DND-41 (cell line): ENCODE measurements around the gene RBM42.

ENCODE experiments used
- ATAC-seq: fragments of 200-7000 bp; cut with Tn5 transposase; 3 replicates; pipeline ENCODE4 v1.9.1; 2021; ENCODE audit warnings: low read depth; ENCODE audit not compliant: insufficient read depth
- DNase-seq: peaks from one replicate; pipeline ENCODE4 v3.0.0-alpha.2; 2020
- H2AFZ ChIP-seq: 2 replicates; pipeline ENCODE4 v1.6.0; 2012; ENCODE audit warnings: low read depth, low read length
- H3K27ac ChIP-seq: 2 replicates; pipeline ENCODE4 v1.5.1; 2012; ENCODE audit warnings: low read length, inconsistent platforms
- H3K27me3 ChIP-seq: fragments of 200-600 bp; sonication (generic); 2 replicates; pipeline ENCODE4 v1.6.0; 2012; ENCODE audit warnings: low read length, mild to moderate bottlenecking, inconsistent platforms; ENCODE audit not compliant: insufficient read depth, poor library complexity
- H3K36me3 ChIP-seq: 2 replicates; pipeline ENCODE4 v1.5.1; 2012; ENCODE audit warnings: low read length, inconsistent platforms; ENCODE audit not compliant: insufficient read depth
- H3K4me1 ChIP-seq: 2 replicates; pipeline ENCODE4 v1.5.1; 2012; ENCODE audit warnings: mild to moderate bottlenecking, low read length; ENCODE audit not compliant: insufficient read depth
- H3K4me2 ChIP-seq: 2 replicates; pipeline ENCODE4 v1.6.0; 2012; ENCODE audit warnings: mild to moderate bottlenecking, moderate library complexity, low read length, inconsistent platforms; ENCODE audit not compliant: insufficient read depth
- H3K4me3 ChIP-seq, 2 experiments: fragments of 200-600 bp in 1 of 2; shearing (Covaris generic) in 1 of 2; 2 replicates each; pipeline ENCODE4 v1.5.1; 2012 to 2016; ENCODE audit warnings: inconsistent platforms in 2 of 2, low read length in 2 of 2, mild to moderate bottlenecking in 2 of 2, low read depth in 1 of 2, moderate library complexity in 1 of 2
- H3K79me2 ChIP-seq: 2 replicates; pipeline ENCODE4 v1.6.0; 2012; ENCODE audit warnings: low read length, inconsistent platforms; ENCODE audit not compliant: insufficient read depth
- H3K9ac ChIP-seq: 2 replicates; pipeline ENCODE4 v1.6.0; 2012; ENCODE audit warnings: low read depth, mild to moderate bottlenecking, inconsistent platforms, low read length, moderate library complexity
- H3K9me3 ChIP-seq: 2 replicates; pipeline ENCODE4 v1.5.1; 2012; ENCODE audit warnings: low read length, moderate library complexity, mild to moderate bottlenecking, inconsistent platforms; ENCODE audit not compliant: insufficient read depth, severe bottlenecking
- H4K20me1 ChIP-seq: 2 replicates; pipeline ENCODE4 v1.6.0; 2012; ENCODE audit warnings: low read length; ENCODE audit not compliant: insufficient read depth
- EZH2 ChIP-seq: IDR thresholded peaks from 3 replicates; pipeline ENCODE4 v1.6.1; 2012; ENCODE audit warnings: borderline replicate concordance, low read depth, mild to moderate bottlenecking, moderate library complexity, low read length, inconsistent platforms; ENCODE audit not compliant: severe bottlenecking
- TF ChIP-seq, protein P1 (sequence below): IDR thresholded peaks from 2 replicates; pipeline ENCODE4 v1.5.1; 2012; ENCODE audit warnings: borderline replicate concordance, low read length, moderate library complexity, mild to moderate bottlenecking; ENCODE audit not compliant: poor library complexity, severe bottlenecking; ENCODE audit errors: extremely low read depth

The RBM42 gene

DNA sequence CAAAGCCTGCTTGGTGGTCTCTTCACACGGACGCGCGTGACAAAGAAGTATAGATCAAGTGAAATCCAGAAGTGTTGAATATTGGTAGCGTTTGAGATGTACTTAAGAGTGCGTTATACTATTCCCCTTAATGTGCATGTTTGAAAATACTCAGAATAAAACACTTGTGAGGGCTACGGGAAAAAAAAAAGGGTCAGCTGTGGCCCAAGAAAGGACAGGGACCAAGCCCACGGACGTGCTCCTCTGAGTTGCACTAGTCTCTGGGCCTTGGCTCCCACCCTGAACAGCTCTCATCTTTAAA, 622 bp upstream of the RBM42 start:
- Histone ChIP-seq H3K36me3 (peaks cover 31% of the 10 kb centered on the region), H4K20me1 (no peaks in the 10 kb centered on the region), H3K9me3 (no peaks in the 10 kb centered on the region), H3K9ac (peak overlapping the region; percentile 71), H3K27ac (peak overlapping the region; percentile 81), H3K79me2 (peaks cover 13% of the 10 kb centered on the region), H3K4me1 (peaks cover 27% of the 10 kb centered on the region), H2AFZ (peak overlapping the region; percentile 72), H3K4me3 (peak overlapping the region; percentile 51 to 81), H3K4me2 (peak overlapping the region; percentile 73), H3K27me3 (no peaks in the 10 kb centered on the region)
- DNase-seq: no peak
- TF ChIP-seq EZH2: no peak
- TF ChIP-seq, protein P1, sequence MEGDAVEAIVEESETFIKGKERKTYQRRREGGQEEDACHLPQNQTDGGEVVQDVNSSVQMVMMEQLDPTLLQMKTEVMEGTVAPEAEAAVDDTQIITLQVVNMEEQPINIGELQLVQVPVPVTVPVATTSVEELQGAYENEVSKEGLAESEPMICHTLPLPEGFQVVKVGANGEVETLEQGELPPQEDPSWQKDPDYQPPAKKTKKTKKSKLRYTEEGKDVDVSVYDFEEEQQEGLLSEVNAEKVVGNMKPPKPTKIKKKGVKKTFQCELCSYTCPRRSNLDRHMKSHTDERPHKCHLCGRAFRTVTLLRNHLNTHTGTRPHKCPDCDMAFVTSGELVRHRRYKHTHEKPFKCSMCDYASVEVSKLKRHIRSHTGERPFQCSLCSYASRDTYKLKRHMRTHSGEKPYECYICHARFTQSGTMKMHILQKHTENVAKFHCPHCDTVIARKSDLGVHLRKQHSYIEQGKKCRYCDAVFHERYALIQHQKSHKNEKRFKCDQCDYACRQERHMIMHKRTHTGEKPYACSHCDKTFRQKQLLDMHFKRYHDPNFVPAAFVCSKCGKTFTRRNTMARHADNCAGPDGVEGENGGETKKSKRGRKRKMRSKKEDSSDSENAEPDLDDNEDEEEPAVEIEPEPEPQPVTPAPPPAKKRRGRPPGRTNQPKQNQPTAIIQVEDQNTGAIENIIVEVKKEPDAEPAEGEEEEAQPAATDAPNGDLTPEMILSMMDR: no peak
- ATAC-seq: no peak; the same call in 2 of the 3 replicates

DNA sequence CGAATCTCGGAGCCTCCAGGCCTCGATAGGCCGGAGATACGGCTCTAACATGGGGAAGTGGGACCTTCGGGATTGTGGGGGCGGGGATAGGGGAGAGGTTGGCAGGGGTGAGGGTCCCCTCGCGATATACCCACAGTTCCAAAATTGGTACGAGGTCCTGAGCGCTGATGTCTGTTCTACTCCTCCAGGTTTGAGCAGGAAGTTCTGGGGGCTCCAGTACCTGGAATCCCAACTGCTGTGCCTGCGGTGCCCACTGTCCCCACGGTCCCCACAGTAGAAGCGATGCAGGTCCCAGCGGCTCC, 447 bp downstream of the RBM42 start:
- peak overlapping the region; percentile 77 for H3K9ac ChIP-seq
- no peaks in the 10 kb centered on the region; the same call in 1 of the 2 replicates for H4K20me1 ChIP-seq
- H3K9me3 ChIP-seq: no peaks in the 10 kb centered on the region
- TF ChIP-seq EZH2: no peak
- peaks cover 27% of the 10 kb centered on the region for H3K4me1 ChIP-seq
- ATAC-seq: no peak
- H3K36me3 ChIP-seq: peaks cover 41% of the 10 kb centered on the region
- no peaks in the 10 kb centered on the region for H3K27me3 ChIP-seq
- peak overlapping the region; percentile 70 for H3K27ac ChIP-seq
- H3K4me3 ChIP-seq: peak overlapping the region; percentile 81 to 86
- DNase-seq: no peak
- H3K79me2 ChIP-seq: peaks cover 13% of the 10 kb centered on the region
- H2AFZ ChIP-seq: peak overlapping the region; percentile 59
- peak overlapping the region; percentile 91 for H3K4me2 ChIP-seq

DNA sequence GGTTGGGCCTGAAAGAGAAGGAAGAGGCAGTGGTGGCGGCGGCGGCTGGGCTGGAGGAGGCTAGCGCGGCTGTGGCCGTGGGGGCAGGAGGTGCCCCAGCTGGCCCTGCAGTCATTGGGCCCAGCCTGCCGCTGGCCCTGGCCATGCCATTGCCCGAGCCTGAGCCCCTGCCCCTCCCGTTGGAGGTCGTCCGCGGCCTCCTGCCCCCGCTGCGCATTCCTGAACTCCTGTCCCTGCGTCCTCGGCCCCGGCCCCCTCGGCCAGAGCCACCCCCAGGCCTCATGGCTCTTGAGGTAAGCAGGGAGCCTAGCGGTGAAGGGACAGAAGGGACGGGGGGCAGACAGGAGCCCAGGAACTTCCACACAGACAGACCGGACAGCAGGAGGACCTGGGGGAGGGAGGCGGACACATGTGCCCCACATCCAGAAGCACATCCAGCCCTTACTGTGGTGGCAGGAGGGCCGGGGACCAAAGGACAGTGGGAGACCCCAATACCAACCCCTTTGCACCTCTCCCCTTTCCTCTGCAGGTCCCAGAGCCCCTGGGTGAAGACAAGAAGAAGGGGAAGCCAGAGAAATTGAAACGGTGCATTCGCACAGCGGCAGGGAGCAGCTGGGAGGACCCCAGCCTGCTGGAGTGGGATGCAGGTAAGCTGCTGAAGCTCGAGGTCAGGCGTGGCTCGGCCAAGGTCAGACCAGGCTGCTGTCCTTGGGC, 5.0 kb downstream of the RBM42 start:
- peaks cover 13% of the 10 kb centered on the region for H3K79me2 ChIP-seq
- H3K27me3 ChIP-seq: no peaks in the 10 kb centered on the region
- peaks cover 80% of the 10 kb centered on the region for H3K36me3 ChIP-seq
- H2AFZ ChIP-seq: no peak overlapping the region
- DNase-seq: no peak
- H4K20me1 ChIP-seq: no peaks in the 10 kb centered on the region; the same call in 1 of the 2 replicates
- ATAC-seq: no peak
- peaks cover 18% of the 10 kb centered on the region for H3K4me1 ChIP-seq
- no peak overlapping the region for H3K27ac ChIP-seq
- H3K9ac ChIP-seq: no peak overlapping the region
- H3K9me3 ChIP-seq: no peaks in the 10 kb centered on the region
- TF ChIP-seq, protein P1: no peak
- TF ChIP-seq EZH2: no peak
- H3K4me2 ChIP-seq: no peak overlapping the region
- H3K4me3 ChIP-seq: no peak overlapping the region

DNA sequence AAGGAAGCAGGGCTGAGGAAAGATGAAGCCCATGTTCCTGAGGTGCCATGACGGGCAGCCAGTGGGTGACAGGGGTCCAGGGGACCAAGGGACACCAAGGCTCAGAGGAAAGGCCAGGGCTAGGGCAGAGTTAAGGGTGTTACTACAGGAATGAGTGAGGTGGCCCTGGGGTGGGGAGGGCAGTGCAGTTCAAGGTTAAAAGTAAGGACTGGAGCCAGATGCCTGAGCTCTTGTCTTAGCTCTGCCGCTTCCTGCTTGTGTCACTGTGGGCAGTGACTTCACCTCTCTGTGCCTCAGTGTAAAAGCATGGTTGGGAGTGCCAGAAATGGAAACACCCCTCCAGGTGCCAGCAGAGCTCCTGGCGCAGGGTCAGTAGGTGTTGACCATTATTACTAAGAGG, 7.8 kb downstream of the RBM42 start:
- ATAC-seq (no peak), DNase-seq (no peak)
- Histone ChIP-seq H2AFZ (no peak overlapping the region), H3K36me3 (peaks cover 65% of the 10 kb centered on the region), H3K4me3 (no peak overlapping the region), H3K27ac (no peak overlapping the region), H4K20me1 (no peaks in the 10 kb centered on the region; the same call in 1 of the 2 replicates), H3K9me3 (no peaks in the 10 kb centered on the region), H3K4me2 (no peak overlapping the region), H3K79me2 (no peaks in the 10 kb centered on the region), H3K9ac (no peak overlapping the region), H3K4me1 (no peaks in the 10 kb centered on the region), H3K27me3 (no peaks in the 10 kb centered on the region)
- TF ChIP-seq, protein P1: no peak
- TF ChIP-seq EZH2: no peak
